ENCODE results near the gene SMPD3.
A peak's percentile ranks its signal among the peaks of the same experiment; 100 is the strongest.

SMPD3 gene

DNA sequence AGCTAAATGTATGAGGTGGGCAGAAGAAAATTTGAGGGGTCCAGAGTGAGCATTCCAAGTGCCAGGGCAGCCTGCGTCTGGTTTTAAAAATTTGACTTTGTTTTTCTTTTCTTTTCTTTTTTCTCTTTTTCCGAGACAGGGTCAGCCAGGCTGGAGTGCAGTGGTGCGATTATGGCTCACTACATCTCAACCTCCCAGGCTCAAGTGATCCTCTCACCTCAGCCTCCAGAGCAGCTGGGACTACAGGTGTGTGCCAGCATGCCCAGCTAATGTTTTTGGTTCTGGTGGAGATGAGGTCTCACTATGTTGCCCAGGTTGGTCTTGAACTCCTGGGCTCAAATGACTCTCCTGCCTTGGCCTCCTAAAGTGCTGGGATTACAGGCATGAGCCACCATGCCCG lies 15.6 kb downstream of the SMPD3 start:
- DNase-seq: no peak

- DNase-seq: no peak
These were observed 19.0 kb downstream of the SMPD3 start for GRCh38 chr16:68429076-68429854.

- DNase-seq: no peak
These were observed 20.5 kb downstream of the SMPD3 start for GRCh38 chr16:68427649-68428303.

GRCh38 chr16:68426347-68426652 lies 22.0 kb downstream of the SMPD3 start:
- DNase-seq: no peak

DNA sequence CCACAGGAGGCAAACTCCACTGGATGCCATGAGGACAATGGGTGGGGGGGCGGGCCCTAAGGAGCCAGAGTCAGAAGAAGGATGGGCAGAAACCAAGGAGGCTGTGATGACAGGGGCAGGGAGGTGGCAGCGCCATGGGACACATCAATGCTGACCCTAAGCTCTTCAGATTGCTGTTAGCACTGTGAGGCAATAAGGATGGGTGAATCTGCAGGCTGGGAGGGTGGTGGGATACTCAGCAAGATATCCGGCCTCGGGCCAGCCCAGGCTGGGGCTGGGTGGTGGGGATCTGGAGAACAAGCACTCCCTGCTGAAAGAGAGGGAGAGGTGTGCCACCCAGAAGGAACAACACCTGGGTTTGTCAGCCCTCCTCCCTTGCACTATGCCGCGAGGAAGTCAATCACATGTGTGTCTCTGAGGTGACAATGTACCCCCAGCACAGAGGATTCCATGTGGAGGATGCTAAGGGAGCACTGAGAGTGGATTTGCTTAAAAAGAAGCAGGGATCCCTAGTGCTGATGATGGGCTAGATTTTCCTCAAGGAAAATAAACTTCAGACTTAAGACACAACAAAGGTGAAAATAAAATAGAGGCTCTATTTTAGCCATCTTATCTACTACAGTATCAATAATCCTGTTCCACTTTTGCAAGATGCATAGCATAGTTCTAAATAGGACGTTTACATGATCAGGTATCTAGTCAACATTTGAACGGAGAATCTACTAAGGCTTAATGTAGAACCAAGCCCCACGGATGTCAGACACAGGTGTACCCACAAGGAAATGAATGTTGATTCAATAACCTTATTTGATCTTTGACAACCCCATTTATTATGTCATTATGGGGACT lies 22.6 kb downstream of the SMPD3 start:
- peak; percentile 5 for DNase-seq

DNA sequence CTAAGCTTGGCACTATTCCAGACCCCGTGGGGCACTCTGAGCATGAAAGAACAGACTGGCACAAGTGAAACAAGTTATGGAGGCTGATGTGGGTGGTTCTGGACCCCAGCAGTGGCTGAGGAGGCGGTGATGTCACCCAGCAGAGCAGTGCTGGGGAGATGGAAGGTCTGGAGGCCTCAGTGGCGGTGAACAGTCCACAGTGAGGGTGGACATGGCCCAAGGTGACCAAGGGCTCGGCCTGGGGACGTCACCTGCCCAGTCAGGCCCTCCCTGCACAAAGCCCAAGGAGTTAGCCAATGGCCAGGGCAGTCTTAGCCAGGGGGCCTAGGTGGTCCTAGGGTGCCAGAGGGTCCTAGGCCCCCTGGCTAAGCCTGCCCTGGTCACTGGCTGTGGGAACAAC lies 24.5 kb downstream of the SMPD3 start:
- no peak for DNase-seq

DNA sequence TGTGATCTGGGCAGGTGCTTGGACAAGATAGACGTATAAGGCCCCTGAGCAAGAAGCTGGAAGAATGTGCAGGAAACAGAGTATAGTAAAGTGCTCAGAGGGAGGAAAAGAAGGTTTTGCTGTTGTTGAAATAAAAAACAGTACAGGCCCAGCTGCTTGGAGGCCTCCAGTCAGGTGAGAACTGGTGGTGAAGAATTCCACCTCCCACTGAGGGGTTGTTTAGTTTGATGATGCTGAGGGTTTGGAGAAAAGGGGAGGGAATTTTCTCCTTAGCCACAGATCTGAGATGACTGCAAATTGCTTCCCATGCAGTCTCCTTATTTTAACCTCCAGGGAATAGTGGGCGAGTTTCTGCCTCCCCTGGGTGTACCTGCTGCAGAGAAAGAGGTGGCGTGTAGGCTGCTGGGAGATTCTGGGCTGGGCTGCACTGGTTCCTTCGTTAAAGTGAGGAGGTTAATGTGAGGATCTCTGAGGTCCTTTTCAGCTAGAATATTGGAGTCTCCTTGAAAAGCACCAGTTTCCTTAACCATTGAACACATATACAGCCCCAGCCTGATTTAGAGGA lies 25.8 kb downstream of the SMPD3 start:
- DNase-seq: no peak

- DNase-seq: no peak
These were observed 27.2 kb downstream of the SMPD3 start for GRCh38 chr16:68421076-68421475.

- no peak for DNase-seq
These were observed 27.9 kb downstream of the SMPD3 start for GRCh38 chr16:68420366-68420942.

DNA sequence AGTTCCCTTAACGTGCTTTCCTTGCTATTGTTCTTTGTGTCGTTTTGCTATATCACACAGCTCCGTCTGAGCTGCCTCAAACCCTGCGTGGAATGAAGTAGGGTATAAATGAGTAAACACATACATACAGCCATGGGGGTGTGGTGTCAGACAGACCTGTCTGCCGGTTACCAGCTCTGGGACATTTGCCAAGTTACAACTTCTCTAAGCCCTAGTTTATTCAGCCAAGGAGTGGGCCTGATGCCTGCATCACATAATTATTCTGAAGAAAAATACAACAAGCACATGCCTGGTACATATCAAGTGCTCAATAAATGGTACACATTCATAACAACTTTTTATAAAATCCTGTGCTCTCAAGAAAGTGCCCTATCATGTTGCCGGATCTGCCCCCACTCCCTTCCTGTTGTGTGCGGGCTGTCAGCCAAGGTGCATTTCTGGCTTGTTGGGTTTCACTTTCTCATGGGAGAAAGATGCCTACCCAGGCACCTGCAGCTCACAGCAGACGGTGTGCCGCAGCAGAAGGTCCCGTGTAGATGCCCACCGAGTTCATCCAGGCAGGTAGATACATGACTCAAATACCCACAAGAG lies 30.5 kb downstream of the SMPD3 start:
- peak; percentile 94 for DNase-seq

- DNase-seq: no peak
These were observed 32.0 kb downstream of the SMPD3 start for GRCh38 chr16:68416057-68417046.

- no peak for DNase-seq
These were observed 33.7 kb downstream of the SMPD3 start for GRCh38 chr16:68414581-68414980.

GRCh38 chr16:68412061-68412460 lies 36.2 kb downstream of the SMPD3 start:
- no peak for DNase-seq

DNA sequence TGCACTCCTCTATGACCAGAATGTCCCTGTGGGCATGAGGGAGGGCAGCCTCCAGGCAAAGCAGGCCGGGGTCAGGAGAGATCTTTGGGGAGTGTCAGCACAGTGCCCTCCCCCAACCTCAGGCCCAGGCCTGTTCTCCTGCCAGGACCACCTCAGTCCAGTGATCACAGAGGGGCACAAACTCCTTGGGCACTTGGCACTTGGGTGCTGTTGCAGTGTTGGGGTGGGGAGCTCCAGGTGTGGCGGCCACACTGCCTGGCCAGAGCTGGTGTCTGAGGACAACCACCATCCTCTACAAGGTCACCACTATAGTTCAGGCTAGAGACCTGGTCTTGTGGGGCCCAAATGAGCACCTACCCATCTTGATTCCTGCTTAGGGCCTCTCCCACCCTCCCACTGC lies 37.2 kb downstream of the SMPD3 start:
- DNase-seq: no peak

DNA sequence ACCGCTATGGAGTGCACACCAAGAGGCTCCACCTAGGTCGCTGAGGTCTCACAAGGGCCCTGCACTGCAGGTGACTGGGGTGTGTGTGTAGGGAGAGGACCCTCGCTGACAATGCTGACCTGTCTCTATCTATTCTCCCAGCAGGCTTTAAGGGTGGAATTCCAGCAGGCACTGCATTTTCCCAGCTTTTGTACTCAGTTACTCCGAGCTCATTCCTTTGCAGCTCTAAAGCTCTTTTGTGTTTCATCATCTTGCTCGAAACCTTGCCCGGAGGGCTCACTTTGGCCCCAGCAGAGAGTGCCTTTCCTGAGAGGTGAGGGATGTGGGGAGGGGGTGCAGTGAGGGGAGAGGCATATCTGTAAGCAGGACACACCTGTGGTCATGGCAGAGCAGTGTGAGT lies 39.3 kb downstream of the SMPD3 start:
- no peak for DNase-seq

DNA sequence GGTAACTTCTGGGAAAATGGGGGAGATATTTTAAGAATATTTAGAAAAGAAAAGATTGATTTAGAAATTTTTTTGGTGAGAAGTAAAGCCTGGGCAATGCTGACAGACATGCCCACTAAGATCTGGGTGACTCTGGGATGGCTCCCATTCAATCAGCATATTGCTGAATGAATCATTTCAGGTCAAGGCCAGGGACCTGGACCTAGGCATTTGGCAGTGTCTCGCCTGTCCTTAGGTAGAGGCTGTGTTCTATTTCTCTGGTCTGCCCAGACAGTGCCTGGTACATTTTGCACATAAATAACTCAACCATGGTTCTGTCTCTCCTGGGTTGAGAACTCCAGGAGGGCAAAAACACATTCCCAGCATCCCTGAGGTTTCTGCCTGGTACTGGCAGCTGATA lies 39.9 kb downstream of the SMPD3 start:
- DNase-seq: no peak

DNA sequence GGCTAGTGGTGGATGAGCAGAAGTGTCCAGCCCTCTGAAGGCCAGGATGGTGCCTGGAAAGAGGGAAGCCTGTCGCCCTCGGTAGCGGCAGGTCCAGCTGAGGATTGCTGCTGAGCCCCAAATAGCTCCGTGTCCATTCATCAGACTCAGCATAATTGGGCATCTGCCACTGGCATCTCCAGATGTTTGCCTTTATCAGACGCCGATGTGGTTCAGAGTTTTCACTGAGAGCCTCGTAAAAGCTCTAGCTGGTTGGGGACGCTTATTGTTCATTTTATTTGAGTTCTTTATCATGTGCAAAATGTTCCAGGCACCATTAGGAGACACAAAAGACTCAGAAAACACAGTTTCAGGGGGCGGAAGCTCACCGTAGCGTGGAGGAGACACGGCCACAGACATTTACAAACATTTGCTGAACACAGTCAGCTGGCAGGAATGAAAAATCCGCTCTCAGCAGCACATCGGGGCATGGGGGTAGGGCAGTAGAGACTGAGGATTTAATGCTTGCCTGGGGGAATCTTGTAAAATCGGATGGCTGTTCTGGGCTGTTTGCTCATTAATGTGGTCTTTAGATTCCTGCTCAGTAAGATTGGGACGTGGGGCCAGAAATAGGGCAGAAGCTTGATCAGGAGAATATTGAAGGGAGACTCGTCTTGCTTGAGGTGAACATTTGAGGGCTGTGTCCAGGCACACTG lies 41.7 kb downstream of the SMPD3 start:
- DNase-seq: no peak

GRCh38 chr16:68404736-68405345 lies 43.5 kb downstream of the SMPD3 start:
- no peak for DNase-seq

GRCh38 chr16:68403704-68404103 lies 44.6 kb downstream of the SMPD3 start:
- DNase-seq: no peak

- no peak for DNase-seq
These were observed 45.1 kb downstream of the SMPD3 start for GRCh38 chr16:68403177-68403576.

- no peak for DNase-seq
These were observed 45.6 kb downstream of the SMPD3 start for GRCh38 chr16:68402748-68403040.
